D341Med (cell line): ENCODE results near the gene E2F8.

ENCODE experiments used
- DNase-seq: peaks from one replicate; pipeline ENCODE4 v3.0.0; 2012; ENCODE audit warnings: low spot score

E2F8 gene

DNA sequence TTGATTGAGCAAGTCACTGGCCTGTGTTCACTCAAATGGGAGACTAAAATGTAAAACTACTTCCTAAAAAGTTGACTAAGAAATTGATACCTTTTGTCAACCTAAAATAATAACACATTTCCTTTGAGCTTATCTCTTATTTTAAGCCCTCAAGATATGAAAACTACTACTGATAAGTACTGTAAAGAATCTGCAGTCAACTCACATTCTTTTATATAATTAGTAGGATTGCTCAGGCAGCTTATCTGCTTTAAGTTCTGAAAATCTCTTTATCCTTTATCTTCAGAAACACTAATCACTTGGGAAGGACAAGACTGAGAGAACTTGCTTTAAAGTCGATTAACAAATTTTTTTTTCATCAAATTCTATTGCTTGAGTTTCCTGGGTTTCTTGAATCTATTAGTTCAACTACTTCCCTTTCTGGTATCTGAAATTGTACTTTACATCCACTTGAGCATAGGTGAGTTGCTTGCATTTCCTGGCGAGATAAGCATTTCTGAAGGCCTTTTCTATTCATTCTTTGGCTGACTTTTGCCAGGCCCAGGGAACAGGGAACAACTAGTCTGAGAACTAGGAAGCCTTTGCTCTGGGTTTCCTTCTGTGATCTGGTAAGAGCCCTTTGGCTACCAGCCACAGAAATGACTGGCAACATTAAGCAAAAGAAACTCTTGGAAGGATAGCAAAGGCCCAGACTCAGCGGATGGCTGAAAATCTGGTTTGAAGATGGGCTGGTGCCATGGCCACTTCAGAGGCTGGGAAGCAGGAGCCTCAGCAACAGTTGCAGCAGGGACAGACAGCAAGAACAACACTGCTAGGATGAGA lies 19.6 kb downstream of the E2F8 start:
- no peak for DNase-seq

DNA sequence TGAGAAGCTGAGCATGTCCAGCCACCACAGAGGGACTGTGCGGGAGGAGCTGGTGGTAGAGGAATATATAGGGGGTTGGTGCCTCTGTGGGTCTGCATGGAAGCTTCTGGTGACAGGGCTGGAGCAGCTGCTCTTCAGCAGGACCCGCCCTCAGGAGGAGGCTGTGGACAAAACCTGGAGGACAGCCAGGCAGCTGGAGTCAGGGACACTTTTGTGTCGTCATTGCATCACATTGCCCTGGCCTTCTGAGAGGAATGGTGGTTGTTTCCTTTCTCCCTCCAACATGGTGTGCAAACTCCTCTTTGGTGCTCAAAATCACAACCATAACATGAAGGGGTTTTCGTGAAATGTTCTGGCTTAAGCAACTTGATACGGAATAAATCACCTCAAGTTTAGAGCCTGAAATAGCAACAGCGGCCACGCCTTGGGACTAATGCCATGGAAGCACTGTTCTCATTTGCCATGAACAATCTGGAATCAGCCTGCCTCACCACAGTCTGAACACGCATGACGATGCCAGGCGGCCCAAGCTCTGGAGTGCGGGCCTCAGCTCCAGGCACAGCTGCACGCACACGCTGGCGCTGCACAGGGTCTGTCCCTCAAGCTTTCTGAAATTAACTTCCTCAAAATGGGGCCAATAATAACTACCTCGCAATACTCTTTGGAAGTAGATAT lies 21.8 kb downstream of the E2F8 start:
- DNase-seq, result no peak

DNA sequence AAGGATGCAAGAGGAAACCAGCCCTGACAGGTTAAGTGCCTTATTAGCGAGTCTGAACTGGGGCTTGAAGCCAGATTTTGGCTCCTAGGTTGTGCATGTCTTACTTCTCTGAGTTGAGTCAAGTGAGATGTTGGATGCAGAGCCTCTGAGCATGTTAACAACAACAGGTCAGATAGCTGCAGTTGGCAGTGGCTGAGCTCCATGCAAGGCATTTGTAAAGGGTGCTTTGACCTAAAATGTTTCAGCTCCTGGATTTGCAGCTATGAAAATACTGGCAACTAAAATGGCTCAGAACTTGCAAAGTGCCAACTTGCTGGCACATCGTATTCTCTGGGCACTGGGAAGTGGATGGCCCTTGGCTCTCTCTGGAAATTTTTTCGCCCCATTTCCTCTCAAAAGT lies 22.5 kb downstream of the E2F8 start:
- no peak for DNase-seq

DNA sequence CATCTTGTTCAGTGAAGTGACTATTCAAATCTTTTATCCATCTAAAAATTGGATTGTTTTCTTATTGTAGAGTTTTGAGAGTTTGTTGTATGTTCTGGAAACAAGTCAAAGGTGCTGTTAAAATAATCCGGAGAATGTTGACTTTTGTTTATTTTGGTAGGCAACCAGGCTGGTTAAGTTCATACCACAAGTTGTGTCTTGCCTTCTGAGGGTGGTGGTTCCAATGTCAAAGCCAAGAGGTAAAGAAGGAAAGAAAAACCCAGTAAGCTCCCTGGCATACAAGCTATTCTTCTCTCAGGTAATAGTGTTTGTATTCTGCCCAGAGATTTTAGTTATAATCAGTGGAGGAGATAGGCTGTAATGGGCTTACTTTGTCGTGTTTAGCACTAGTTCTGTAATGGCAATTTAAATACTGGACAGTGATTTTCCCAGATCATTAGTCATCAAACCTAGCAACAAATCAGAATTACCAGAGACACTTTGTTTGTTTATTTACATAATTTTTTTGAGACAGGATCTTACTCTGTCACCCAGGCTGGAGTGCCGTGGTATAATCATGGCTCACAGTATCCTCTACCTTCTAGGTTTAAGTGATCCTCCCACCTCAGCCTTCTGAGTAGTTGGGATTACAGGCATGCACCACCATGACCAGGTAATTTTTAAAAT lies 23.9 kb downstream of the E2F8 start:
- no peak for DNase-seq

DNA sequence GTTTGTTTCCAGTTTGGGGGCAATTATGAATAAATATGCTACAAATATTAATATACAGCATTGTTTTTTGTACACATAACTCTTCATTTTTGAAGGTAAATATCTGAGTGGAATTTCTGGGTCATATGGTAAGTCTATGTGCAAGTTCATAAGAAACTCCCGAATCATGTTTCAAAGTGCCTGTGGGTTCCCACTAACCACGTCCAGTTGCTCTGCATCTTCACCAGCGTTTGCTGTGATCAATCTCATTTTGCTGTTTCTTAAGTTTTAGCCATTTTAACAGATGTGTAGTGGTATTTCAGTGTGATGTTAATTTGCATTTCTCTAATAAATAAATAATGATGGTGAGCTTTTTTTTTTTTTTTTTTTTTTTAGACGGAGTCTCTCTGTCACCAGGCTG lies 24.7 kb downstream of the E2F8 start:
- DNase-seq, result no peak

- DNase-seq, result no peak
These were observed 31.0 kb downstream of the E2F8 start for GRCh38 chr11:19209617-19210370.

GRCh38 chr11:19208959-19209546 lies 31.7 kb downstream of the E2F8 start:
- DNase-seq, result no peak

DNA sequence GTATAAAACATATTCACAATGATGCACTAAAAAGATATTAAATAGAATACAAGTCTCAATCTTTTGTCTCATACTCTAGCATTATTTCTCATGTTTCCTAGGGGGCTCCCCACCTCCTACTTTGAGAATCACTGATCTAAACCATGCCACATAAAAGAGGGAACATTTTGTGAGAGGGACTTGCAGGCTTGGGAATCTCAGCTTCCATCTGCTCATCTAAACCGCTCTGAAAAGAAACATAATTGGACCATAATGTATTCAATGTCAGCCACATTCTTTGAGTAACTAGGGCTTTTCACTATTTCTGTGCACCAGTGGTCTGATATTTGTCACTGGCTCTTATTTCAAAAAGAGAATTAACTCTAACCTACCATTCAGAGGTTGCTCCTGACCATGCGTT lies 32.6 kb downstream of the E2F8 start:
- DNase-seq, result no peak

- no peak for DNase-seq
These were observed 35.9 kb downstream of the E2F8 start for GRCh38 chr11:19204836-19205235.

GRCh38 chr11:19201737-19202605 lies 38.8 kb downstream of the E2F8 start, which contains the start of gene CSRP3:
Gene CSRP3 (minus strand): TSS chr11:19201983. CDS start chr11:19192448, 9,535 bp downstream.
- DNase-seq, result no peak

DNA sequence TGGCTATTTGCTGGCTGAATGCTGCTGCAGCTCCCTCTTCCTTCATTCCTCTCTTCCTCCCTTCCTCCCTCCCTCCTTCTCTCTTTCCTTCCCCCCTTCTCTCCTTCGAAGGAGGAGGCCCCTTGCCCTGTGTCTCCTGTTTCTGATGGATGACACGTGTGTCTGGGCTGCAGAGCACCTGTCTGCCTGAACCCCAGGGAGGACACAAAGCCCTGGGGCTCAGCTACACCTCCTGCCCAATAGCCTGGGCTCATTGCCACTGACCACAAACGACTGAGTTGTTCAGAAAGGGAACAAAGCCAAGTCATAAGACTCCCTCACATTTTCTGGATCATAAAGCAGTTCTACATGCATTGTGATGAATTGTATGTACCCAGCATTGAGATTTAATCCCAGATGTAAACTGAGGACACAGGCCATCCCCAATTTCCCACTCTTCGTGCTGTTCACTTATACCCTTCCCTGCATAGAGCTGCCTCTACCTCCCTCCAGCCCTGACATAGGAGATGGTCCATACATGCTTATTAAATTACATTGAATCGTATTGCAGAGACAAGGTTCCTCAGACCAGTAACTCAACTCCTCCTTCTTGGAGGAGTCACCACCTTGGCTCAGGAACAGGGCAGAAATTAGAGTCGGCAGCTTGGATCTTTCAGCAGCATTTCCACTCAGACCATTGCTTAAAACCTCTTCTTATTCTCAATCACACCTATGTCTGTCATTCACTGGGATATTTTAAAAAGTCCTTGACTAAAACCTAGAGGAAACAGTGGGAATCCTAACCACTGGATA lies 40.1 kb downstream of the E2F8 start:
- no peak for DNase-seq

DNA sequence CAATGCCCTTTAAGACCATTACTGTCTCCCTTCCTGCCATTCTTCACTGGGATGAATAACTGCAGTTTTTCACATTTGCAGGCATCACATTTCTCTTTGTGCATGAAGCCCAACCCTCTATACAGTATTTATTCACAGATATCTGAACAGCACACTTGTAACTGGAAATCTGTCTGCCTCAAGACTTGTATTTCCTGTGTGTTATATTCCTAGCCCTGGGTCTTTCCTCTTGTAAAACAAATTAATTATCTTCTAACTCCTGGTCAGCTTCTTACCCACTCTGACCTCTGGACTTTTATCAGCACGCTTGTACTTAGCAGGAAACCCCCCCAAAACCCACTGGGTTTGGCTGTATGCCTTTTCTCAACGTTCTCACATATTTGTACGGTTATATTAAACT lies 41.0 kb downstream of the E2F8 start:
- DNase-seq, result no peak

DNA sequence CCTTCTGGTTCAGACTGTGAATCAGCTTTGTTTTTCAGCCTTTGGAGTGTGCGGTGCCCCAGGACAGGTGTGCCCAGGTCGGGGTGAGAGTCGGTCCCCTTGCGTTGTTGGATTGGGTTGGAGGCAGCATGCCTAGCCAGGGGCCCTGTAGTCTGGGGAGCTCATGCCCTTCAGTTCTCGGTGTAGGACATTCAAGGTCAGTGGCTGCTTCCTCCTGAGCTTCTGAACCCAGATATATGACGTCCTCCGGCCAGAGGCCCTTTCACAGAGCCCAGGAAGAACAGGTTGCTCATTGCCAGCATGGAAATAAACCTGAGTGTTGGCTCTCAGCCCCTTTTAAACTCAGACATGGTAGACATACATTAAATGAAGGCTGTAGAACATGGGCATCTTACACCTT lies 41.7 kb downstream of the E2F8 start:
- no peak for DNase-seq

- no peak for DNase-seq
These were observed 44.3 kb downstream of the E2F8 start for GRCh38 chr11:19196432-19196831.

DNA sequence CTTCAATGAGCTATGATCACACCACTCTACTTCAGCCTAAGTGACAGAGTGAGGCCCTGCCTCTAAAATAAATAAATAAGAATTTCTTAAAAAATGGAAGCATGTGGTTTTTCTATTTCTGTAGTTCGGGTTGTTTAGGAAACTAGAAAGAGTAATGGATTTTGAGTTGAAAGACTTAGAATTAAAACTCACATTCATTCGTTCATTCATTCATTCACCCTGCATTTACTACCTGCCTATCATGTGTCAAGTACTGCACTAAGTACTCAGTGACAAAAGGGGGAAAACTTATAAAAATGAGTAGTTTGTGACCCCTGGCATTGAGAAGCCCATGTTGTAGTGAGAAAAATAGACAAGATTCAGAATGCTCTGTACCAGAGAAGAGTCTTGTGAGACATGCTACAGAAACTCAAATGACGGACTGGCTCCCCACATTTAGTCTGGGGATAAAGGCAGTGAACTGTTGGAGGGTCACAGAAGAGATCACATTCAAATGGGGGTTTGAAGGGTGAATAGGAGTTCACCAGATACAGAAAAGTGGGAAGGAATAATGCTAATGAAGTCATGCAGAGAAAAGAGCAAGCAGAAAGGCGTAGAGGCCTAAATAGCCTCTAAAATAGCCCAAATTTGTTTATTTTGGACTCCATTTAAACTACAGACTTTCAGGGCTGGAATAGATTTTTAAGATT lies 46.0 kb downstream of the E2F8 start:
- DNase-seq, result no peak

- DNase-seq, result no peak
These were observed 46.8 kb downstream of the E2F8 start for GRCh38 chr11:19193916-19194315.

DNA sequence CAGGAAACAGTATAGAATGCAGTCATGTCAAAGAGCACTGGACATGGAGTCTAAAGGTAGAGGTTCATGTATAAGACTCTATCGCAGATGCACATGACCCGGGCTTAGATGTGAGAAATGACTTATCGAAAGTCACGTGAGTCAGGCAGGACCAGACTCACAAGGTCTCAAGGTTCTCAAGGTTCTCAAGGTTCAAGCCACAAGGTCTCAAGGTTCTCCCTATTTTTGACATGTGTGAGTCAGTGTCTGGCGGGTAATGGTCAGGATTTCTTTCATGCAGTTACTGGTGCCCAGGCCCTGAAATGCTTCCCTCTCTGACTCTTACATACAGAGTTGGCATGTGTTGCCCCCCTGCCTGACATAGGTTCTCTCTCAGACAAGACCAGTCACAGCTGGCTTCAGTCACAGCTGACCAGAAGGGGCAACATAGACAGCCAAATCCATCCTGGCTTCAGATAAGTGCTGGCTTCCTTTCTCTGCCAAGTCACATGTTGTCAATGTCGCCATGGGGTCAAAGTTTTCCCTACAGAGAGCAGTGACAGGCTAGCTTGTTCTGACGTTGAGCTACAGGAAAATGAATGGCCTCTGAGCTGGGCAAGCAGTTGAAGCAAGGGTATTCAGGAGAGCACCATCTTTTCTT lies 49.1 kb downstream of the E2F8 start:
- DNase-seq, result no peak

GRCh38 chr11:19187833-19188258 lies 52.9 kb downstream of the E2F8 start:
- DNase-seq, result no peak
